Globus pallidus (tissue), 1 donor: ENCODE data around the gene VEPH1.

Experiments used
- DNase-seq: peaks from one replicate; pipeline ENCODE4 v3.0.0-alpha.2; 2015; ENCODE audit warnings: low spot score

Gene VEPH1

DNA sequence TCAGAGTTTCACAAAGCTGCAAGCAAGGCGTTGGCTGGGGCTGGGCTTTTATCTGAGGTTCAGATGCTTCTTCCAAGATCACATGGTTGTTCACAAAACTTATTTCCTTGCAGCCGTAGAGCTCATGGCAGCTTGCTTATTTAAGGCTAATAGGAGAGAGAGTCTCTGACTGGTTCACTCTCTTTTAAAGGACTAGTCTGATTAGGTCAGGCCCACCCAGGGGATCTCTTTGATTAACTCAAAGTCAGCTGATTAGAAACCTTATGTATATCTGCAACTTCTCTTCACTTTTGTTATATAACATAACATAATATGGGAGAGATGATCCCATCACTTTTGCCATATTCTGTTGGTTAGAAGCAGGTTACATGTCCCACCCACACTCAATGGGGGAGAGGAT lies 243.4 kb downstream of the VEPH1 start:
- no peak for DNase-seq

DNA sequence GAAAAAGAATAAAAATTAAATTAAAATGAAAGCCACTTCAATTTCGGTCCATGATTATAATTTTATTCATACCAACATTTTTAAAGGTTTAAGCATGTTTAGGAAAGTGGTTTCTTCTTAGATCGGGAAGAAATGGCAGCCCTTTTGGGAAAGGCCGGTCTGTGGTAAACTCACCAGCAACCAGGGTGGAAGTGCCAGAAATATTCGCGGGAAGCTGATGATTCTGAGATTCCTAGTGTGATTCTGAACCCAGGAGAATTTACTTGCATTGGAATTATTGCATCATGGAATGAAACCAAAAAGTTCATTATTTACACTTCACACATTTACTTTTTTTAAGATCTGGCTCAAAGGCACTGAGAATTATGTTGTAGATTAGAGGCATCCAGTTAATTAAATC lies 246.1 kb downstream of the VEPH1 start:
- DNase-seq = no peak

- no peak for DNase-seq
These were observed 247.4 kb downstream of the VEPH1 start for GRCh38 chr3:157255797-157256196.

- DNase-seq = no peak
These were observed 251.5 kb downstream of the VEPH1 start for GRCh38 chr3:157251685-157252084.

DNA sequence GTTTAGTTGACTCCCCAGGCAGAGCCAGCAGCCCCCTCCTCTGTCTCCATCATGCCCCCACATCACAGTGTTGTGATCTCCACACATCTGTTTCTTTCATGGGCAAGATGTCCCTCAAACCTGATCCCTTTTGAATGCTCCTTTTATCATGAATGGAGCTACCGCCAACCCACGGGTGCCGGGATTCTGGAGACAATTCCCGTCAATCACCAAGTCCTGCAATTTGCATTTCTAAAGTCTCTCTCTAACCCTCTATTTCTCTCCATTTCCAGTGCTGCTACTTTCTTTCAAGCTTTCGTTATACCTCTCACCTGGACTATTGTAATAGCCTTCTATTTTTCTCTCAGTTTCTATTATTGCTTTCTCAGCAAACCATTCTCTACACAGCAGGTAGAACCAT lies 253.6 kb downstream of the VEPH1 start:
- DNase-seq = no peak

DNA sequence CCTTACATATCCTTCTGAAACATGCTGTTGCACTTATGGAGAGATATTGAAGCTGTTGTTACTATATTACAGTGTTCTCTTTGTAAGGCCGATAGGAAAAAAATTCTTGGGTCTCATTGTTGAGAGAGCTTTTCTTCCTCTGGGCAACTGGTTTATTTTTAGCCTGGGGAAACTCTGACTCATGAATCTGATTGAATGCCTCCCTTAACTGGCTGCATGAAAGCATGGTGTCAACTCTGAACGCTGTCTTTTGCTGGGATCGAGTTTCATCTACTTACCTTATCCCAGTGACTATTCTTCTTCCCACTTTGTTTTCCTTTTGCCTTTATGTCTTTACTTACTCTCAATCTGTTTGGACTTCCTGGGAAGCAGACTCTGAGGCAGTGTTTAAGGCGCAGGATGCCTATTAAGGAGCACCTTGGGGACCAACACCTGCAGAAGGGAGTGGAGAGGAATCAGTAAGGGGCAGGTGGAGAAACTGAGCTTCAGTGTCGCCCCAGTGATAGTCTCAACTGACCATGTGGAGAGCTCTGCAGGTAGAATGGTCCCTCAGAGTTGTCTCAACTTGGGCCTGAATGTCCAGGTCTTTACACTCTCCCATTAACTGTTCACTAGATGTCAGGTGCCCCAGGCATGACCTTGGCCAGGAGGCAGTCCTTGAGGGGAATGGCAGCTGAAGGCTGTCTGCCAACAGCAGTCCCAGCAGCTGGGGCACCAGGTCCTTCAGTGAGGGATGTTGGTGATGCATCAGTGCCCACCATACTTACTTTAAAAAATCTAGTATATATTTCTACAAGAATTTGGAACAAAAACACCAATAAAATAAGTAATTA lies 254.4 kb downstream of the VEPH1 start:
- DNase-seq = peak; percentile 94

GRCh38 chr3:157247391-157247790 lies 255.8 kb downstream of the VEPH1 start:
- peak; percentile 15 for DNase-seq

DNA sequence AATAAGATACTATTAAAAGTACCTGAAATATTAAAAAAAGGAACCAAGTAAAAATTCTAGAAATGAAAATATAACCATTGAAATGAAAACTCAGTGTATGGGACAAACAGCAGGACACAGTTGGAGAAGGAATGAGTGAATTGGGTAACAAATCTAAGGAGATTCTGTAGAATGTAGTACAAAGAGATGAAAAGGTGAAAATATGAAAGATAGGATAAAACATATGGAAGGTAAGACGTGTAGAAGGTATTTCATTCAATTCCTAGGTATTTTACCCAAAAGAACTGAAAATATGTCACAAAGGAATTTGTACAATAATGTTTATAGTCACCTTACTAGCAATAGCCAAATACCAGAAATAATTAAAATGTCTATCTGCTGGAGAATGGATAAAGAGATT lies 260.4 kb downstream of the VEPH1 start:
- DNase-seq = no peak

- no peak for DNase-seq
These were observed 261.6 kb downstream of the VEPH1 start for GRCh38 chr3:157241599-157241998.

DNA sequence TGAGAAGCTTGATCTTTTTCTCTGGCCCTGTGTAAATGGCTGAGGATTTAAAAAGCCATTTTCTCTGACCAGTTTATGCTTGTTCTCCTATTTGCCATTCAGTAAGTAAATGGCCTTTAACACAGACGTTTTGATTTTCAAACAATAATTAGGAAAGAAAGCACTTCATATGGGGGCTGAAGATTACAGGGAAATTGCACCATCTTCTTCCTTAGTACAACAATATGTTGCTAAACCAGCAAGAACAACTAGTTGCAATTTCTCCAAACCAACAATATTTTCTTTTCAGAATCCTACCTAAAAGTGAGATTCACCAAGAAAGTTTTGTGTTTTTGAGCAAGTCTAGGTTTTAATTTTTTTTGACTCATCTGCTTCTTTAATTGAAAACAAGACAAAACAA lies 262.8 kb downstream of the VEPH1 start:
- DNase-seq = no peak

DNA sequence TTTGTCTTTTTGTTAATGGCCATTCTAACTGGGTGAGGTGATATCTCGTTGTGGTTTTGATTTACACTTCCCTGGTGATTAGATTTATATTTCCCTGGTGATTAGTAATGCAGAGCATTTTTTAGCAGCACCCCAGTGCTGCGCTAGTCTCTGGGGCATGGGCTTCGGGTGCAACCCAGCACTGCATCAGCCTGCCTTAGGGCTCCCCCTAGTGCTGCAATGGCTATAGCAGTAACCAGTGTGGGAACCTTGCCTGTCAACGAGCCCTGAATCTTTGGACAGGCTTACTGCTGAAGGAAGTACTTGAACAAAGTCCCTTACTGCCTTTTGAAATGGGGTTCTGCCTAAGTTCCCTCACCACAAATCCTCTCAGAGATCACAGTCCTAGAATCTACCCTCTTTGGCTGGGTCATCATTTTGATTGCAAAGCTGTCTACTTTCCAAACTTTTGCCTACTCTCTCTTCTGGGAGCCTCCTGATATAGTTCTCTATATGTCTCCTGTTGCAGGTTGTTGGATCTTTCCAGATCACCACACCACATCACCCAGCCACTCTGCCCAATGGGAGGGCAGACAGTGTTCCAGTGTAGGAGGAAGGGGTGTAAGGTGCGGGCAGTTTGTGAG lies 264.0 kb downstream of the VEPH1 start:
- peak; percentile 76 for DNase-seq

DNA sequence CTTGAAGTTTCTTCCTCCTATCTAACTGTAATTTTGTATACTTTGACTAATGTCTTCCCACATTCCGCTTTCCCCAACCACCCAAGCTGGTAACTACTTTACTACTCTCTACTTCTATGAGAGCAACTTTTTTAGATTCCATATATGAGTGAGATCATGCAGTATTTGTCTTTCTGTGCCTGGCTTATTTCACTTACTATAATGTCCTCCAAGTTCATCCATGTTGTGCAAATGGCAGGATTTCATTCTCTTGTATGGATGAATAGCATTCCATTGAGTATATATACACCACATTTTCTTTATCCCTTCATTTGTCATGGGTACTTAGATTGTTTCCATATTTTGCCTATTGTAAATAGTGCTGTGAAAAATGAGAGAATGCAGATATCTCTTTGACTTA lies 264.8 kb downstream of the VEPH1 start:
- DNase-seq = no peak

DNA sequence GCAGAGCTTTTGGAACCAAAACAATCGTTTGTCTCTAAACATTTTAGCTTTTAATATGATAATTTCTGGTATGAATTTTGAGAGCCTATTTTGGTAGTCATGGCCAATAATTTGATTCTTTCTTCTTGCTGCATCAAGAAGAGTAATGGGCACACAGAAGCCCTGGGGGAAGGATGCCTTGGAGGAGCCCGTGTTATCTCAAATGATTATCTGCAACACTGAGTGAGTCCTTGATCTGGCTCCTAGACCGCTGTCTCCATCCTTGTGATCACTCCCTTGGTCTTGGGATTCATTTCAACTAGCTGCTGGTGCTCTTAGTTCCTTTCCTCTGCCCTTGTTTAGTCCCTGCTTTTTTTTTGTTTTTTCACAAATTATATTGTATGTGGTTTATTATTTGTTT lies 265.3 kb downstream of the VEPH1 start:
- no peak for DNase-seq

- no peak for DNase-seq
These were observed 267.9 kb downstream of the VEPH1 start for GRCh38 chr3:157235291-157235690.

- DNase-seq = no peak
These were observed 269.3 kb downstream of the VEPH1 start for GRCh38 chr3:157233923-157234322.

- no peak for DNase-seq
These were observed 271.1 kb downstream of the VEPH1 start for GRCh38 chr3:157232141-157232540.

GRCh38 chr3:157231071-157231470 lies 272.1 kb downstream of the VEPH1 start:
- no peak for DNase-seq

DNA sequence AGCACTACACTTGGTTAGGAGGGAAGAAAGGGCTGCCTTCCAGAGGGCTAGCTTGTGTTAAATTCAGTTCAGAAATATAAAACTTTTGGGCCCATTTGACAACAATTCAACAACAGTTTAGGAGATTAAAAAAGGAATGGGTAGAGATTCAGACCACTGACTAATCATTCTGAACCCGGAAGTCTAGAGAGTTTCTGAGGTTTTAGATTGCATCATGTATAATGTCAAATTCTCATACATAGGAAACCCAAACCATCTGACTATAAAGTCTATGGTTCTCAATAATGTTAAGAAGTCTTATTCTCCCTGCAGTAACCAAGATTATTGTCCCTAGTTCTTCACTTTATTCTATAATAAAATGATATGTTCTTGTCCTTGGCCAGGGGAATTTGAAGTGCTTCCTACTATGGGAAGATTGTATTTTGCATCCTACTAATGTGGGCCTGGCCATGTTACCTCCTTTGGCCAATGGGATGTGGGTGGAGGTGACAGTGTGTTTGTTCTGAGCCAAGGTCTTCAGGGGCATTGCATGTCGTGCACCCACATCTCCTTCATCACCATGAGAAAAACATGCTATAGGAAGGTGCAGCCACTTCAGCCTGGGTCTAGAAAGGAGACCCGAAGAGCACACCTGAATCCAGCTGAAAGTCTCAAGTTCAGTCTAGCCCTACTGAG lies 276.9 kb downstream of the VEPH1 start:
- DNase-seq = no peak

DNA sequence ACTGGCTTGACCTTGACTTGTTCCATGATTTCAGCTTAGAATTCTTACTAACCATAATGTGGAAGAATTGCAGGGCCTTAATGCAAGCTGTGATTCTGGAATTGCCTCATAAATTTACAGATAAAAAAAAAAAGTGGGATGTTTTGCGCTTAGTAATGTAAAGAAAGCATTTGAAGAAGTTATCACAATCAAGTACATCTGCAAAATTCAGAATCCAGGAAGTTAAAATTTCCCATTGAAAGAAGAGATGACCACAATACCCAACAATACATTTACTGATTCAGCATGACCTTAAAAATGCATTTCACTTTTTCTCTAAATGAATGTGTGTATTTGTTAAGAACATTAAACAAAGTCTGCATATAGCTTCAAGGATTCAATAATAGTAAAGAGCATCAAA lies 278.2 kb downstream of the VEPH1 start:
- no peak for DNase-seq

GRCh38 chr3:157220883-157221282 lies 282.3 kb downstream of the VEPH1 start:
- DNase-seq = no peak

DNA sequence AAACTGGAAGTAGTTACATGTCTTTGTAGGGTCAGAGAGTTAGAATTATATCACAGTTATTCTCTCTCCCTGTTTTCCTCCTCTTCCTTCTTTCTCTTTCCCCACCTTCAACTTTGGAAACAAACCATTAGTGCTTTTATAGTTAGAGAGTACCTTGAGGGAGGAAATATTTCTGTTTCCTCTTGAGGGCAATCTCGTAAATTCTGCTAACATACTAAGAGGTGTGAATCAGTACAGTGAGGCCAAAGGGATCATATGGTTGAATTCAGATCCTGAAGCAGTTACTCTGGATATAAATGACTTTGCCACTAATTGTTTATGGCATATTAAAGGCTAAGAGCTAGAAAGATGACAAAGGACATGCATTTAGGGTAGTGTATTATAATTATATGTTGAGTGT lies 283.0 kb downstream of the VEPH1 start:
- DNase-seq = no peak

- DNase-seq = no peak
These were observed 284.0 kb downstream of the VEPH1 start for GRCh38 chr3:157219215-157219614.
